ENCODE measurements around the gene ARSB.

- TF ChIP-seq CTCF (IDR thresholded peaks at IDR 0.05) (no peak), POLR2A (IDR thresholded peaks at IDR 0.05) (no peak)
Measured at GRCh38 chr5:78738104-78738503, 247.0 kb downstream of the ARSB start.
